Effector CD4-positive, alpha-beta T cell (primary cell): Measurements from ENCODE around the gene DBX2. TPM values are rescaled to one million over a fixed set of nuclear protein-coding genes. Genes with fewer than 3 reads are reported as not detected.
"Not testable (repeated sequence)": the region's sequence is repeated elsewhere in the genome, so short reads cannot be mapped to it uniquely, and the experiment has no call there.

ENCODE experiments used
- DNase-seq: peaks from one replicate; pipeline ENCODE4 v3.0.0-alpha.2; 2020
- total RNA-seq: gene quantifications from one replicate; lab custom pipeline; 2026; lab: John Stamatoyannopoulos, UW

The DBX2 gene
- total RNA-seq = not detected

- no peak for DNase-seq
Measured at GRCh38 chr12:45050751-45051571, at the start of gene DBX2. Gene DBX2, minus strand, starts transcription at chr12:45051099. Its CDS starts 172 bp downstream, at chr12:45050927.

DNA sequence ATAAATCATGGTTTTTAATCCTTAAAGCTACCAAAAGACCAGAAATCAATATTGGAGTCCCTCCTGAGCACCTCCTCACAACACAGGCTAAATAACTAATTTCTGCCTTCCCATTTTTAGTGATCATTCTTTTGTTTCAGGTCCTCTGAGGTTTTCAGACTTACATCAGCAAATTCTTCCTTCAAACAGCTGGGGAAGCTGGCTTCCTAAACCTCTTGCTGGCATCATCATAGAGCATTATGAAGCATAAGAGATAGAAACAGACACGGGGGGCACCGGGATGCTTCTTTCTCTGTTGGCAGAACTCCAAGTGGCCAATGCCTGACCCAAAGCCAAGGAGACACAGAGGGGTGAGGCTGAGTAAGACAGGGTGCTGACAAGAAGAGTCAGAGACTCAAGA lies 47.9 kb upstream of the DBX2 start:
- DNase-seq = no peak

- DNase-seq = not testable (repeated sequence)
Measured at GRCh38 chr12:45095417-45095816, 44.5 kb upstream of the DBX2 start.

GRCh38 chr12:45093051-45093450 lies 42.2 kb upstream of the DBX2 start:
- DNase-seq = no peak

- no peak for DNase-seq
Measured at GRCh38 chr12:45089411-45090075, 38.6 kb upstream of the DBX2 start.

GRCh38 chr12:45088608-45089007 lies 37.7 kb upstream of the DBX2 start:
- no peak for DNase-seq

- not testable (repeated sequence) for DNase-seq
Measured at GRCh38 chr12:45084248-45084647, 33.3 kb upstream of the DBX2 start.

- no peak for DNase-seq
Measured at GRCh38 chr12:45077251-45077650, 26.4 kb upstream of the DBX2 start.

- no peak for DNase-seq
Measured at GRCh38 chr12:45076417-45077026, 25.6 kb upstream of the DBX2 start.

DNA sequence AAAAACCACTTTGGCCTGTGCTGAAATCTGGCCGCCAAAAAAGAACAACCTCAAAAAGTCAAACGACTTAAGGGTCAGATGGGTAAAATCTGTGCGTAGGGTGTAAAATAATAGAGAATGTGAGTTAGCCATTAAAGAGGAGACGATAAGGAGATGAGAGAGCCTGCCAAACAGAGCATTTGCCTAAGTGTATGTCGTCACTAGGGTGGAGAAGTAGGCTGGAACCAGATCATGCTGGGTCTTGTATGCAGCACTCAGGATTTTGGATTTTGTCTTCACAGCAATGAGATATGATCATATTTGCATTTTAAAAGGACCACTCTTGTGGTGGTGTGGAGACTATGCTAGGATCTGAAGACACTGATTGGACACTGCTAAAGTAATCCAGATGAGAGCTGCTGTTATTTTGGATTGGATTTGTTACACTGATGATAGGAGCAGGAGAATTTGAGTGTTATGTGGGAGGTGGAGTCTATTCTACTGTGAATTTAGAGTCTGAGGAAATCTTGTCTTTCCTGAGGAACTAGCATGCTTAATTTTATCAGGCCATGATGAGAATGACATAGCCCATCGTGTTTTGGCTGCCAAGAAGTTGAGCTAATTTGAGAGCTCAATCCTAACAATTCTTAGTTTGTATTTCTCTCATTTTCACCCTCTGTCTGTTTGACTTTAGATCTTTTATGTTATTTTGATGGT lies 24.8 kb upstream of the DBX2 start:
- no peak for DNase-seq

DNA sequence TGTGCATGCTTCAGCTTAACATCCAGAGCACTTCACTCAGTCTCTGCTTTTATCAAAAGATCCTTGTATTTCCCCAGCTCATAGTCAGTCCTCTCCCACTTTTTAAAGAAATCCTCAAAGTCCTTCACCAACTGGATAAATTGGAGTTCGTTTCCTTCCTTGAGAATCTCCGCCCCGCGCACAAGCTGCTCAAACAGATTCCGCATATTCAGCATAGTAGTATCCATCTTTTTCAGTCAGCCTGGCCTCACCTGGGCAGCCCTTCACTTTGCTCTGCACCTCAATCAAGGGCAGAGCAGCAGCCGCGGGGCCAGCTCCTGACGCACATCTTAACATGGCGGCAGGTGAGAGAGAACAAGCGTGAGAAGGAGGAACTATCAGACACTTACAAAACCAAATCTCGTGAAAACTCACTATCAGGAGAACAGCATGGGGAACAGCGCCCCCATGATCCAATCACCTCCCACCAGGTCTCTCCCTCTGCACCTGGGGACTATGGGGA lies 14.3 kb upstream of the DBX2 start:
- no peak for DNase-seq

GRCh38 chr12:45060976-45061375 lies 10.1 kb upstream of the DBX2 start:
- no peak for DNase-seq

DNA sequence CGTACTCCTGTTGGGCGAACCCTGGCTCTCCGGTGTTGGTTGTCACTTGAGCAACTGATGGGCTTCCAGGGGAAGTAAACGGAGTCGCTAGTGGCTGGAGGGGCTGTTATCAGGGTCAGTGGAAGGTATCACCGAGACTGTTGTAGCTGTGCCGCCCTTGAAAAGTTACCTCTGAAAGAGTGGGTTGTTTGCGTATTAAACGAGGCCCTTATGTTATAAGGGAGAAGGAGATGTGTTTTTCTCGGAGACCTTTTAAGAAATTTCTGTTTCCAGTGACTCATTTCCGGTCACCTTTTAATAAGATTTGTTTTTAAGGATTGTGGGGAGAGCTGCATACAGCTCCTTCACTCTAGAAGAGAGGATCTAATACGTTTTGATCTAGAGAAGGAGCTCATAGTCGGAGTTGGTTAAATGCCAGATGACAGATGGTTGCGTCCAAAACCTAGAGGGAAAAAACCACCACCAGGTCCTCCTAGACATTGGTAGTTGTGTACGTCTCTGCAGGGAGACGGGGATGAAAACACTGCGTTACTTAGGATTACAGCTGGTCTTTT lies 750 bp upstream of the DBX2 start:
- DNase-seq = no peak

- DNase-seq = no peak
Measured at GRCh38 chr12:45049912-45050750, 768 bp downstream of the DBX2 start.

DNA sequence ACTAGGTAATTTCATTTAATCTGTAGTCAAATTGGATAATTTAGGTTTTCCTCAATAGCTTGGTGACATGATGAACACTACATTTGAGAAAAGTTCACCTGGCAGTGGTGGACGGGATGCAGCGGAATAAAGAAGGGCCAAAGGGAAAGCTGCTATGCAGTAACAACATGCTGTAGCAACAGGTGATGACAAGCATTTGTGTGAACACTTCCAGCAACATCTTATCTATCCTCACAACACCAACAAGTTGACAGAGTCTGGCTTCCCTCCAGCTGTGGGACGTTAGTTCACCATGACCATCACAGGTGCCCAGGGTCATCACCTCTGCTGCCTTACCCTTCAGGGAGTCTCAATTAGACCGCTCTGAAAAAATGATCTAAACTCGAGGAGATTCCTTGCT lies 8.3 kb downstream of the DBX2 start:
- no peak for DNase-seq

- no peak for DNase-seq
Measured at GRCh38 chr12:45040977-45041376, 9.9 kb downstream of the DBX2 start.

DNA sequence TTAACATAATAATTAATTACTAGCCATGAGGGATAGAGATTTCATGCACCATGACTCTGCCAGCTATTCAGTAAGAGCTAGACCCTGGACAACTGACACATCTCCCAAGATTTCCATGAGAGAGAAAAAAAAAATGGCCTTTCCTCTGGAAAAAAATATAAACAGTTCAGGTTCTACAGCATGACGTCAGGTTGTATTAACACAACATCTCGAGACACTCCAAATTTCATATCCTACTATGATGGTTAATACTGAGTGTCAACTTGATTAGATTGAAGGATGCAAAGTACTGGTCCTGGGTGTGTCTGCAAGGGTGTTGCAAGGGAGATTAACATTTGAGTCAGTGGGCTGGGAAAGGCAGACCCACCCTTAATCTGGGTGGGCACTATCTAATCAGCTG lies 11.1 kb downstream of the DBX2 start:
- DNase-seq = no peak

- DNase-seq = no peak
Measured at GRCh38 chr12:45034861-45035265, 16.0 kb downstream of the DBX2 start.

- DNase-seq = no peak
Measured at GRCh38 chr12:45017916-45018315, 33.0 kb downstream of the DBX2 start.

DNA sequence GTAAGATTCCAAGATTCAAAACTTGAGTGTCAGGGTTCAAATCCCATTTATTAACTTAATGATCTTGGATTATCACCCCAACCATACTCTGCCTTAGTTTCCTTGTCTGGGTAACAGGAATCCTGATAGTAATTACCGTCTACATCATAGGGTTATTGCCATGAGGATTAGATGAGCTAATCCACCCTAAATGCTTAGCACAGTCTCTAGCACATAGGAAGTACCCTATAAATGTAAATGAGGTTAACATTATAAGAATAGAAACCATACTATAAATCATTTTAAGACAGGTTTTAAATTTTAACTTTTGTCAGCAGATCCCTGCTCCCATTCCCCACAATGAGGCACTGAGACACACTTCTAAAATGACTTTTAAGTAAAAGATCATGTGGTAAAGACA lies 36.5 kb downstream of the DBX2 start:
- DNase-seq = no peak

GRCh38 chr12:45012749-45013148 lies 38.1 kb downstream of the DBX2 start:
- DNase-seq = no peak

- DNase-seq = no peak
Measured at GRCh38 chr12:45010059-45010458, 40.8 kb downstream of the DBX2 start.
